Uterus (tissue), 4 donors: ENCODE measurements around the gene ZNF439. TPM values are rescaled to one million over a fixed set of nuclear protein-coding genes. Genes with fewer than 3 reads are reported as not detected.
"Not testable (repeated sequence)": the region's sequence is repeated elsewhere in the genome, so short reads cannot be mapped to it uniquely, and the experiment has no call there.

ENCODE experiments used
- DNase-seq, 2 donors: peaks; one replicate each; pipeline ENCODE4 v3.0.0-alpha.2; 2019 to 2020
- H3K27ac ChIP-seq, 2 donors: fragments of 200-600 bp; sonication (generic); 1 replicate in 1 of 2; 2 replicates in 1 of 2; pipeline ENCODE4 v1.5.1; 2016 to 2018
- H3K27me3 ChIP-seq, 2 donors: fragments of 200-600 bp; sonication (generic); one replicate each; pipeline ENCODE4 v1.5.1; 2018 to 2019; ENCODE audit warnings: control low read depth in 1 of 2
- H3K36me3 ChIP-seq, 2 donors: fragments of 200-600 bp; sonication (generic); one replicate each; pipeline ENCODE4 v1.5.1; 2019; ENCODE audit warnings: control low read depth in 1 of 2
- H3K4me1 ChIP-seq, 2 donors: fragments of 200-600 bp; sonication (generic); one replicate each; pipeline ENCODE4 v1.5.1; 2018 to 2019; ENCODE audit warnings: control low read depth in 1 of 2
- H3K4me3 ChIP-seq, 2 donors: fragments of 200-600 bp; sonication (generic); 1 replicate in 1 of 2; 2 replicates in 1 of 2; pipeline ENCODE4 v1.5.1; 2018 to 2019; ENCODE audit warnings: mild to moderate bottlenecking in 1 of 2
- H3K9me3 ChIP-seq, 2 donors: fragments of 200-600 bp; sonication (generic); one replicate each; pipeline ENCODE4 v1.5.1; 2019; ENCODE audit warnings: control low read depth in 1 of 2
- CTCF ChIP-seq, 4 experiments: fragments of 200-600 bp in 2 of 4; fragments of 450-650 bp in 2 of 4; sonication (generic) in 2 of 4; IDR thresholded peaks; one replicate each; pipeline ENCODE4 v1.5.1; 2016 to 2019; ENCODE audit warnings: antibody characterized with exemption in 4 of 4, mild to moderate bottlenecking in 2 of 4, moderate library complexity in 1 of 4
- POLR2A ChIP-seq, 2 donors: fragments of 450-650 bp; IDR thresholded peaks; one replicate each; pipeline ENCODE4 v1.6.1; 2016; ENCODE audit warnings: antibody characterized with exemption in 2 of 2, mild to moderate bottlenecking in 1 of 2, moderate library complexity in 1 of 2
- intact Hi-C: fragments of 100-400 bp; cut with DNase I; formaldehyde crosslinking; loops from one replicate; pipeline ENCODE4 v1.15.1; 2023; ENCODE audit warnings: low total_unique reads
- total RNA-seq, 4 donors: library from RNA; depleted of rRNA in 3 of 4; stranded (reverse); fragments of >200 nt in 3 of 4; gene quantifications; one replicate each; pipeline versions ENCODE4 v1.1.0 to v1.2.4, GENCODE V29; 2014 to 2023
- donor health status: DM: yes; HTN: yes; CAD: no.

ZNF439 gene
- total RNA-seq, 4 donors from 2014 or later = 5.4 to 19.8 (median 11.0) TPM

GRCh38 chr19:11856596-11857250 lies 8.2 kb downstream of the ZNF439 start:
- intact Hi-C loops = no loop called here

GRCh38 chr19:11860721-11861120 lies 12.2 kb downstream of the ZNF439 start:
- no peaks in the 10 kb centered on the region for H3K4me1 ChIP-seq
- peaks cover 0 to 13% of the 10 kb centered on the region in 2 donors for H3K9me3 ChIP-seq
- intact Hi-C loops = no loop called here
- TF ChIP-seq POLR2A (IDR thresholded peaks at IDR 0.05) (no peak), CTCF (IDR thresholded peaks at IDR 0.05) (no peak)
- no peaks in the 10 kb centered on the region for H3K36me3 ChIP-seq
- no peak for DNase-seq
- H3K27me3 ChIP-seq = no peaks in the 10 kb centered on the region
- H3K27ac ChIP-seq = no peak overlapping the region
- no peak overlapping the region for H3K4me3 ChIP-seq

More at GRCh38 chr19:11856596-11857250, 8.2 kb downstream of the ZNF439 start:
- no peak for TF ChIP-seq CTCF (IDR thresholded peaks at IDR 0.05)
- TF ChIP-seq POLR2A (IDR thresholded peaks at IDR 0.05) = no peak
- H3K36me3 ChIP-seq = no peaks in the 10 kb centered on the region
- H3K27me3 ChIP-seq = no peaks in the 10 kb centered on the region
- H3K27ac ChIP-seq = no peak overlapping the region
- H3K4me1 ChIP-seq = no peaks in the 10 kb centered on the region
- H3K9me3 ChIP-seq = peaks cover 0 to 7% of the 10 kb centered on the region in 2 donors
- no peak for DNase-seq
- H3K4me3 ChIP-seq = no peak overlapping the region

- peaks cover 0 to 13% of the 10 kb centered on the region in 2 donors for H3K9me3 ChIP-seq
- H3K27me3 ChIP-seq = no peaks in the 10 kb centered on the region
- DNase-seq = no peak
- intact Hi-C loops = no loop called here
- TF ChIP-seq CTCF (IDR thresholded peaks at IDR 0.05) (no peak), POLR2A (IDR thresholded peaks at IDR 0.05) (no peak)
- H3K36me3 ChIP-seq = no peaks in the 10 kb centered on the region
- no peaks in the 10 kb centered on the region for H3K4me1 ChIP-seq
- H3K4me3 ChIP-seq = no peak overlapping the region
- no peak overlapping the region for H3K27ac ChIP-seq
Measured at GRCh38 chr19:11861301-11861700, 12.8 kb downstream of the ZNF439 start.

GRCh38 chr19:11867766-11868165 lies 19.2 kb downstream of the ZNF439 start:
- H3K4me3 ChIP-seq, H3K4me1 ChIP-seq, DNase-seq, H3K27me3 ChIP-seq, H3K27ac ChIP-seq, intact Hi-C loops, H3K36me3 ChIP-seq: not testable (repeated sequence)
- peaks cover 0 to 35% of the 10 kb centered on the region in 2 donors for H3K9me3 ChIP-seq

GRCh38 chr19:11868188-11868587 lies 19.7 kb downstream of the ZNF439 start:
- intact Hi-C loops = no loop called here
- no peak for TF ChIP-seq CTCF (IDR thresholded peaks at IDR 0.05)
- TF ChIP-seq POLR2A (IDR thresholded peaks at IDR 0.05) = no peak
- Histone ChIP-seq H3K4me3 (no peak overlapping the region), H3K27ac (no peak overlapping the region), H3K4me1 (no peaks in the 10 kb centered on the region), H3K9me3 (peaks cover 0 to 35% of the 10 kb centered on the region in 2 donors), H3K36me3 (no peaks in the 10 kb centered on the region), H3K27me3 (no peaks in the 10 kb centered on the region)
- no peak for DNase-seq
